SK-N-SH (cell line): ENCODE results near the gene PLEKHA8. TPM values are rescaled to one million over a fixed set of nuclear protein-coding genes. Genes with fewer than 3 reads are reported as not detected.

ENCODE experiments used
- CTCF ChIA-PET: fragments of 300-600, 350-600 bp; formaldehyde crosslinking; extraction: SDS; loops from one replicate; lab custom pipeline; 2021; lab: Yijun Ruan, JAX
- POLR2A ChIA-PET: fragments of 350-600 bp; sonication (Branson Sonifier 250); formaldehyde crosslinking; extraction: SDS; loops from one replicate; lab custom pipeline; 2020; ENCODE audit warnings: antibody characterized with exemption, inconsistent platforms; lab: Yijun Ruan, JAX
- DNase-seq: peaks from one replicate; pipeline ENCODE4 v3.0.0; 2012
- H2AFZ ChIP-seq: fragments of 200-600 bp; sonication (generic); 2 replicates; pipeline ENCODE4 v1.8.1; 2016; ENCODE audit warnings: antibody characterized with exemption, mild to moderate bottlenecking, low read depth
- H3F3A ChIP-seq: fragments of 200-600 bp; sonication (generic); replicated peaks from 2 replicates; pipeline ENCODE3; 2016; ENCODE audit warnings: antibody characterized with exemption, mild to moderate bottlenecking; ENCODE audit not compliant: insufficient read depth
- H3K27ac ChIP-seq, 2 experiments: fragments of 200-500 bp in 1 of 2; fragments of 200-600 bp in 1 of 2; sonication (Bioruptor generic) in 1 of 2; sonication (generic), shearing (Covaris generic) in 1 of 2; 2 replicates each; pipeline versions ENCODE4 v1.5.1 to v1.6.1; 2014 to 2016; ENCODE audit warnings: low read depth in 2 of 2, inconsistent platforms in 1 of 2, low read length in 1 of 2, mild to moderate bottlenecking in 1 of 2, mixed read lengths in 1 of 2
- H3K27me3 ChIP-seq: fragments of 200-600 bp; sonication (generic), shearing (Covaris generic); 2 replicates; pipeline ENCODE4 v1.6.1; 2016; ENCODE audit warnings: mixed run types; ENCODE audit not compliant: insufficient read depth
- H3K36me3 ChIP-seq, 2 experiments: fragments of 200-500 bp in 1 of 2; fragments of 200-600 bp in 1 of 2; sonication (Bioruptor generic) in 1 of 2; sonication (generic) in 1 of 2; replicated peaks in 1 of 2; 2 replicates each; pipeline versions ENCODE3 to v1.5.1; 2014 to 2016; ENCODE audit warnings: low read length in 1 of 2, mild to moderate bottlenecking in 1 of 2; ENCODE audit not compliant: insufficient read depth in 2 of 2, control insufficient read depth in 1 of 2
- H3K4me1 ChIP-seq, 2 experiments: fragments of 200-500 bp in 1 of 2; fragments of 200-600 bp in 1 of 2; sonication (Bioruptor generic) in 1 of 2; sonication (generic), shearing (Covaris generic) in 1 of 2; 2 replicates each; pipeline versions ENCODE4 v1.5.1 to v1.6.1; 2014 to 2016; ENCODE audit warnings: low read depth in 1 of 2, low read length in 1 of 2, mixed run types in 1 of 2; ENCODE audit not compliant: insufficient read depth in 2 of 2, control insufficient read depth in 1 of 2
- H3K4me2 ChIP-seq: fragments of 200-600 bp; sonication (generic), shearing (Covaris generic); 2 replicates; pipeline ENCODE4 v1.6.1; 2017; ENCODE audit warnings: mixed run types
- H3K4me3 ChIP-seq, 2 experiments: fragments of 200-500 bp in 1 of 2; fragments of 200-600 bp in 1 of 2; sonication (Bioruptor generic) in 1 of 2; sonication (generic), shearing (Covaris generic) in 1 of 2; 2 replicates each; pipeline versions ENCODE4 v1.5.1 to v1.8.1; 2014 to 2016; ENCODE audit warnings: low read depth in 2 of 2, inconsistent platforms in 1 of 2, low read length in 1 of 2, mild to moderate bottlenecking in 1 of 2, mixed read lengths in 1 of 2, moderate library complexity in 1 of 2
- H3K79me2 ChIP-seq: fragments of 200-600 bp; sonication (generic); 2 replicates; pipeline ENCODE4 v1.8.1; 2017; ENCODE audit warnings: mild to moderate bottlenecking; ENCODE audit not compliant: insufficient read depth
- H3K9ac ChIP-seq: fragments of 200-600 bp; sonication (generic); 2 replicates; pipeline ENCODE4 v1.6.1; 2017; ENCODE audit warnings: mixed run types
- H3K9me2 ChIP-seq: fragments of 200-600 bp; sonication (generic); 2 replicates; pipeline ENCODE4 v1.6.1; 2017; ENCODE audit warnings: mixed run types
- H3K9me3 ChIP-seq: fragments of 200-600 bp; sonication (generic); 2 replicates; pipeline ENCODE4 v1.6.1; 2017; ENCODE audit warnings: mixed run types, mild to moderate bottlenecking, moderate library complexity
- H4K20me1 ChIP-seq: fragments of 200-600 bp; sonication (generic); 2 replicates; pipeline ENCODE4 v1.6.1; 2017; ENCODE audit warnings: mild to moderate bottlenecking, mixed run types; ENCODE audit not compliant: insufficient read depth
- CHD2 ChIP-seq: fragments of 150-350 bp; IDR thresholded peaks from 2 replicates; pipeline ENCODE4 v1.6.1; 2018; ENCODE audit warnings: low read length; ENCODE audit not compliant: partially characterized antibody
- EP300 ChIP-seq, 2 experiments: IDR thresholded peaks; 2 replicates each; pipeline versions ENCODE4 v1.4.0 to v1.6.1; 2012; ENCODE audit warnings: borderline replicate concordance in 1 of 2, low read depth in 1 of 2, low read length in 1 of 2
- GABPA ChIP-seq: IDR thresholded peaks from 2 replicates; pipeline ENCODE4 v1.4.0; 2012; ENCODE audit warnings: low read depth, mild to moderate bottlenecking
- JUND ChIP-seq: IDR thresholded peaks from 2 replicates; pipeline ENCODE4 v1.4.0; 2012
- MEF2A ChIP-seq: IDR thresholded peaks from 2 replicates; pipeline ENCODE4 v1.4.0; 2012; ENCODE audit warnings: low read depth, borderline replicate concordance
- MXI1 ChIP-seq: IDR thresholded peaks from 2 replicates; pipeline ENCODE4 v1.6.1; 2012; ENCODE audit warnings: mild to moderate bottlenecking, low read depth, low read length, improper control_type of control experiment
- NFIC ChIP-seq: IDR thresholded peaks from 2 replicates; pipeline ENCODE4 v1.4.0; 2012; ENCODE audit warnings: borderline replicate concordance
- NRF1 ChIP-seq: IDR thresholded peaks from 2 replicates; pipeline ENCODE4 v1.6.1; 2012; ENCODE audit warnings: low read depth, mild to moderate bottlenecking, low read length
- POLR2AphosphoS5 ChIP-seq: IDR thresholded peaks from 2 replicates; pipeline ENCODE4 v1.6.1; 2012; ENCODE audit warnings: low read depth, low read length
- RAD21 ChIP-seq: IDR thresholded peaks from 2 replicates; pipeline ENCODE4 v1.6.1; 2012; ENCODE audit warnings: mild to moderate bottlenecking, low read length
- RXRA ChIP-seq: IDR thresholded peaks from 2 replicates; pipeline ENCODE4 v1.4.0; 2012; ENCODE audit warnings: low read depth, mild to moderate bottlenecking, borderline replicate concordance
- SMC3 ChIP-seq: IDR thresholded peaks from 2 replicates; pipeline ENCODE4 v1.6.1; 2012; ENCODE audit warnings: low read depth, low read length, improper control_type of control experiment
- TCF12 ChIP-seq: IDR thresholded peaks from 2 replicates; pipeline ENCODE4 v1.4.0; 2012
- TEAD4 ChIP-seq: IDR thresholded peaks from 2 replicates; pipeline ENCODE4 v1.4.0; 2012; ENCODE audit warnings: mild to moderate bottlenecking, borderline replicate concordance; ENCODE audit not compliant: insufficient read depth
- WGBS: methylation state at CpG from one replicate; pipeline ENCODE4 v1.1.6; 2017; ENCODE audit warnings: low lambda C conversion rate; 5-methylcytosine and 5-hydroxymethylcytosine counted together
- polyA plus RNA-seq, 3 experiments: library from polyadenylated mRNA; depleted of rRNA; stranded (reverse); fragments of >200 nt; gene quantifications; 2 replicates each; pipeline ENCODE4 v1.2.3, GENCODE V29; 2012
- TF ChIP-seq, protein P1 (sequence below): fragments of 150-350 bp; IDR thresholded peaks from 2 replicates; pipeline ENCODE4 v1.6.1; 2017; ENCODE audit warnings: antibody characterized with exemption, low read length, low read depth, borderline replicate concordance
- TF ChIP-seq, protein P2 (sequence below): IDR thresholded peaks from 2 replicates; pipeline ENCODE4; 2012
- TF ChIP-seq, protein P3 (sequence below): fragments of 200-600 bp; sonication (generic); IDR thresholded peaks from 2 replicates; pipeline ENCODE4 v1.6.1; 2017; ENCODE audit warnings: antibody characterized with exemption, mild to moderate bottlenecking, moderate library complexity
- TF ChIP-seq, protein P4 (sequence below): IDR thresholded peaks from 2 replicates; pipeline ENCODE4 v1.4.0; 2012; ENCODE audit warnings: low read depth, borderline replicate concordance

PLEKHA8 gene
- polyA plus RNA-seq, 1 of the 3 experiments (the other 2 are of a cell fraction), result 4.9 TPM

DNA sequence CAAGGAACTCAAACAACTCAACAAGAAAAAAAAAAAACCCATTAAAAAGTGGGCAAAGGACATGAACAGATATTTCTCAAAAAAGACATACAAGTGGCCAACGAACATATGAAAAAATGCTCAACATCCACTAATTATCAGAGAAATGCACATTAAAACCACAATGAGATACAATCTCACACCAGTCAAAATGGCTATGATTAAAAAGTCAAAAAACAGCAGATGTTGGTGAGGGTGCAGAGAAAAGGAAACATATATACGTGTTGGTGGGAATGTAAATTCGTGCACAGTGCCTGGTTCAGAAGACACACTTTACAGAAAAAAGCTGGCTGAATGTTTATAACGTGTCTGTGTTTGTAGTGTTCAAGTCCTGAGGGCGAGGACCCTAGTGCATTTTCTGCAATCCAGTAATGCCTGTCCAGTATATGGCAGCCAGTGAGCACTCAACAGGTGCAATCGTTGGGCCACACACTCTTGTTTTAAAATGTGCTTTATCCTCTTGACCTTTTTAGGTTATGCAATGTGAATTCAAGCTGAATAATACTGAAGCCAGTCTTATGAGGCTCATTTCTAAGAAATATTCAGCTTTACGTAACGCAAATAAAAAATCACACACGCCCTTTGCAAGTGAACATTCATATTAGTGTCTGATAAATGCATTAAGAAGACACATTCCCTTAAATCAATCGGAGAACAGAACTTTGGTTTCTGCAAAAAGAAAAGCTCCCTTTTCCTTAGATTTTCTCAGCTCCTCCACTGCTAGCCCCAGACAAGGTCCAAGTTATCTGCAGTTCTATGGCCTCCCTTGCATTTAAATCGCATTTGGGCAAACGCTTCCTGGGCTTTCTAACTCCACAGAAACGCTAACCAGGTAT is 105.8 kb downstream of the PLEKHA8 start:
- peaks cover 0 to 8% of the 10 kb centered on the region in 2 experiments; a peak in 1 of 4 replicates for H3K4me1 ChIP-seq
- ChIA-PET CTCF (interaction anchor here (1.1 to 3.2 kb wide), 6 partner anchors 12 to 213 kb away, joined by 3 to 14 read pairs (median 4); no protein-coding TSS in a partner anchor), POLR2A (interaction anchor here (0.9 to 1.7 kb wide), 3 partner anchors 11 to 105 kb away, joined by 3 to 4 read pairs (median 3); no protein-coding TSS in a partner anchor)
- H3K4me3 ChIP-seq, result peak overlapping the region; percentile 72 to 86
- TF ChIP-seq EP300 (IDR thresholded peaks at IDR 0.05; ENCODE audit: borderline replicate concordance in 1 of 2, low read depth in 1 of 2, low read length in 1 of 2) (no peak), JUND (no peak), GABPA (no peak)
- TF ChIP-seq, protein P1, sequence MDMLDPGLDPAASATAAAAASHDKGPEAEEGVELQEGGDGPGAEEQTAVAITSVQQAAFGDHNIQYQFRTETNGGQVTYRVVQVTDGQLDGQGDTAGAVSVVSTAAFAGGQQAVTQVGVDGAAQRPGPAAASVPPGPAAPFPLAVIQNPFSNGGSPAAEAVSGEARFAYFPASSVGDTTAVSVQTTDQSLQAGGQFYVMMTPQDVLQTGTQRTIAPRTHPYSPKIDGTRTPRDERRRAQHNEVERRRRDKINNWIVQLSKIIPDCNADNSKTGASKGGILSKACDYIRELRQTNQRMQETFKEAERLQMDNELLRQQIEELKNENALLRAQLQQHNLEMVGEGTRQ, result no peak
- TF ChIP-seq, protein P2, sequence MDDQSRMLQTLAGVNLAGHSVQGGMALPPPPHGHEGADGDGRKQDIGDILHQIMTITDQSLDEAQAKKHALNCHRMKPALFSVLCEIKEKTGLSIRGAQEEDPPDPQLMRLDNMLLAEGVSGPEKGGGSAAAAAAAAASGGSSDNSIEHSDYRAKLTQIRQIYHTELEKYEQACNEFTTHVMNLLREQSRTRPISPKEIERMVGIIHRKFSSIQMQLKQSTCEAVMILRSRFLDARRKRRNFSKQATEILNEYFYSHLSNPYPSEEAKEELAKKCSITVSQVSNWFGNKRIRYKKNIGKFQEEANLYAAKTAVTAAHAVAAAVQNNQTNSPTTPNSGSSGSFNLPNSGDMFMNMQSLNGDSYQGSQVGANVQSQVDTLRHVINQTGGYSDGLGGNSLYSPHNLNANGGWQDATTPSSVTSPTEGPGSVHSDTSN, result no peak
- no peaks in the 10 kb centered on the region for H3K9me2 ChIP-seq
- H3K4me2 ChIP-seq, result peak overlapping the region; percentile 71
- H4K20me1 ChIP-seq, result no peaks in the 10 kb centered on the region
- no peaks in the 10 kb centered on the region for H3K9me3 ChIP-seq
- H3K36me3 ChIP-seq, result peaks cover 3 to 5% of the 10 kb centered on the region in 2 experiments
- no peaks in the 10 kb centered on the region for H3K27me3 ChIP-seq
- DNase-seq, result no peak
- WGBS, result 35% methylated on average over 13 of the region's 13 CpGs
- H3K9ac ChIP-seq, result peak overlapping the region; percentile 1; the same call in 1 of the 2 replicates
- H3F3A ChIP-seq, result peaks cover 8% of the 10 kb centered on the region
- H3K27ac ChIP-seq, result peak overlapping the region; percentile 13 to 65; a peak in 2 of 4 replicates
- peak overlapping the region; percentile 88 for H2AFZ ChIP-seq
- H3K79me2 ChIP-seq, result peaks cover 27% of the 10 kb centered on the region

DNA sequence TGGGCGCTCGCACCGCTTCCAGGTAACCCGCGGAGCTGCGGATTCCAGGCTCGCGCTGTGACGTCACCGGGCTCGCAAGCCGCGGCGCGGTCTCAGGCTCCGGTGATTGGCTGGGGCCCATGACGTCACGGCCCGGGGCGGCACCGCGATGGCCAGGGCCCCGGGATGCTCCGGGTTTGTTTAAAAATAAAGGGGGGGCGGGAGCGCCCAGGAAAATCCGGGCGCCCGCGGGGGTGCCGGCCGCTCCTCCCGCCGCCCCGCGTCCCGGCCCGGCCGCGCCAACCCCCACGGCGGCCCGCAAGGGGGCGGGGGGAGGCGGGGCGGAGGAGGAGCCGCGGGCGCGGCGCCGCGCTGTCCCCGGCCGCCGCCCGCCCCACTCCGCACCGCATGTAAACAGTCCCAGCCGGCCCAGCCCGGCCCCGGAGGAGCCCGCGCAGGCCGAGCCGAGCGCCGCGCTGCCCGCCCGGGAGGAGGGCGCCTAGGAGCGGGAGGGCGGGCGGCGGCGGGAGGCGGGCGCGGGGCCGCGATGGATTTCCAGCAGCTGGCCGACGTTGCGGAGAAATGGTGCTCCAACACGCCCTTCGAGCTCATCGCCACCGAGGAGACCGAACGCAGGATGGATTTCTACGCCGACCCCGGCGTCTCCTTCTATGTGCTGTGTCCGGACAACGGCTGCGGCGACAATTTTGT is 106.5 kb downstream of the PLEKHA8 start, which contains the start of gene MTURN:
Gene MTURN, plus strand, starts transcription at position 376 of the 690 bp plus-strand sequence. Its CDS starts 151 bp downstream, at position 527.
- peaks cover 8% of the 10 kb centered on the region for H3F3A ChIP-seq
- ChIA-PET POLR2A (interaction anchor here (0.7 to 1.7 kb wide), 4 partner anchors 12 to 106 kb away, joined by 3 to 4 read pairs (median 3); no protein-coding TSS in a partner anchor), CTCF (interaction anchor here (1.0 to 3.5 kb wide), 7 partner anchors 11 to 213 kb away, joined by 3 to 14 read pairs (median 5); no protein-coding TSS in a partner anchor)
- H3K27ac ChIP-seq, result peak within 1 kb of the TSS; percentile 62 to 65
- no peaks in the 10 kb centered on the region for H3K36me3 ChIP-seq
- no peaks in the 10 kb centered on the region for H4K20me1 ChIP-seq
- H3K4me2 ChIP-seq, result peak within 1 kb of the TSS; percentile 98
- H3K27me3 ChIP-seq, result no peaks in the 10 kb centered on the region
- peak; percentile 100 for DNase-seq
- H2AFZ ChIP-seq, result peak within 1 kb of the TSS; percentile 95
- H3K9ac ChIP-seq, result peak within 1 kb of the TSS; percentile 79
- 2% methylated on average over 32 of the region's 99 CpGs for WGBS
- H3K9me3 ChIP-seq, result no peaks in the 10 kb centered on the region
- H3K9me2 ChIP-seq, result no peaks in the 10 kb centered on the region
- H3K4me1 ChIP-seq, result peaks cover 0 to 8% of the 10 kb centered on the region in 2 experiments; a peak in 1 of 4 replicates
- H3K79me2 ChIP-seq, result peaks cover 33% of the 10 kb centered on the region
- H3K4me3 ChIP-seq, result peak within 1 kb of the TSS; percentile 72 to 86
- no peak for TF ChIP-seq GABPA
- TF ChIP-seq, protein P3, sequence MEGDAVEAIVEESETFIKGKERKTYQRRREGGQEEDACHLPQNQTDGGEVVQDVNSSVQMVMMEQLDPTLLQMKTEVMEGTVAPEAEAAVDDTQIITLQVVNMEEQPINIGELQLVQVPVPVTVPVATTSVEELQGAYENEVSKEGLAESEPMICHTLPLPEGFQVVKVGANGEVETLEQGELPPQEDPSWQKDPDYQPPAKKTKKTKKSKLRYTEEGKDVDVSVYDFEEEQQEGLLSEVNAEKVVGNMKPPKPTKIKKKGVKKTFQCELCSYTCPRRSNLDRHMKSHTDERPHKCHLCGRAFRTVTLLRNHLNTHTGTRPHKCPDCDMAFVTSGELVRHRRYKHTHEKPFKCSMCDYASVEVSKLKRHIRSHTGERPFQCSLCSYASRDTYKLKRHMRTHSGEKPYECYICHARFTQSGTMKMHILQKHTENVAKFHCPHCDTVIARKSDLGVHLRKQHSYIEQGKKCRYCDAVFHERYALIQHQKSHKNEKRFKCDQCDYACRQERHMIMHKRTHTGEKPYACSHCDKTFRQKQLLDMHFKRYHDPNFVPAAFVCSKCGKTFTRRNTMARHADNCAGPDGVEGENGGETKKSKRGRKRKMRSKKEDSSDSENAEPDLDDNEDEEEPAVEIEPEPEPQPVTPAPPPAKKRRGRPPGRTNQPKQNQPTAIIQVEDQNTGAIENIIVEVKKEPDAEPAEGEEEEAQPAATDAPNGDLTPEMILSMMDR, result no peak
- TF ChIP-seq, protein P4, sequence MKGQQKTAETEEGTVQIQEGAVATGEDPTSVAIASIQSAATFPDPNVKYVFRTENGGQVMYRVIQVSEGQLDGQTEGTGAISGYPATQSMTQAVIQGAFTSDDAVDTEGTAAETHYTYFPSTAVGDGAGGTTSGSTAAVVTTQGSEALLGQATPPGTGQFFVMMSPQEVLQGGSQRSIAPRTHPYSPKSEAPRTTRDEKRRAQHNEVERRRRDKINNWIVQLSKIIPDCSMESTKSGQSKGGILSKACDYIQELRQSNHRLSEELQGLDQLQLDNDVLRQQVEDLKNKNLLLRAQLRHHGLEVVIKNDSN, result no peak
- TF ChIP-seq NFIC, result no peak
- peak; percentile 32 for TF ChIP-seq CHD2
- no peak for TF ChIP-seq TCF12
- no peak for TF ChIP-seq JUND
- no peak for TF ChIP-seq POLR2AphosphoS5
- no peak; a peak in 1 of 4 replicates for TF ChIP-seq EP300 (IDR thresholded peaks at IDR 0.05; ENCODE audit: borderline replicate concordance in 1 of 2, low read depth in 1 of 2, low read length in 1 of 2)
- 0 out of 2 replicates have a peak, but pooled peaks have one; percentile 40 for TF ChIP-seq NRF1
- no peak for TF ChIP-seq SMC3
- no peak for TF ChIP-seq RXRA
- TF ChIP-seq, protein P2, result no peak
- TF ChIP-seq MEF2A, result no peak
- TF ChIP-seq RAD21, result no peak
- TF ChIP-seq MXI1, result peak; percentile 17; the same call in 1 of the 2 replicates
- TF ChIP-seq TEAD4, result no peak
